ENCODE measurements around the gene SIX6. TPM values are rescaled to one million over a fixed set of nuclear protein-coding genes. Genes with fewer than 3 reads are reported as not detected.
"Not testable (repeated sequence)": the region's sequence is repeated elsewhere in the genome, so short reads cannot be mapped to it uniquely, and the experiment has no call there.

Gene SIX6
- total RNA-seq (2014; rRNA removed; shearing (Covaris generic)): not detected in 2 replicates

GRCh38 chr14:60508707-60509437 lies at the start of gene SIX6:
Gene SIX6 (plus strand): TSS chr14:60509146. CDS start chr14:60509399, 253 bp downstream.
- in situ Hi-C loops (cut with HindIII; ENCODE audit: low sequenced_read_pairs): no loop called here
- no peak for DNase-seq (ENCODE audit: low spot score)

- in situ Hi-C loops (cut with HindIII; ENCODE audit: low sequenced_read_pairs): not testable (repeated sequence)
Observed at GRCh38 chr14:60480248-60480647, 28.7 kb upstream of the SIX6 start.

GRCh38 chr14:60482743-60483142 lies 26.2 kb upstream of the SIX6 start:
- in situ Hi-C loops (cut with HindIII; ENCODE audit: low sequenced_read_pairs): no loop called here
- DNase-seq (ENCODE audit: low spot score): no peak

More at GRCh38 chr14:60480248-60480647, 28.7 kb upstream of the SIX6 start:
- DNase-seq (ENCODE audit: low spot score): not testable (repeated sequence)

GRCh38 chr14:60485057-60485597 lies 23.8 kb upstream of the SIX6 start:
- in situ Hi-C loops (cut with HindIII; ENCODE audit: low sequenced_read_pairs): no loop called here
- DNase-seq (ENCODE audit: low spot score): no peak

- no peak for DNase-seq (ENCODE audit: low spot score)
- in situ Hi-C loops (cut with HindIII; ENCODE audit: low sequenced_read_pairs): no loop called here
Observed at GRCh38 chr14:60485598-60486251, 23.2 kb upstream of the SIX6 start, which contains the start of gene C14orf39. Gene C14orf39 (minus strand): TSS chr14:60486063. CDS start chr14:60485078, 985 bp downstream.

GRCh38 chr14:60487211-60487610 lies 21.7 kb upstream of the SIX6 start:
- DNase-seq (ENCODE audit: low spot score): no peak
- in situ Hi-C loops (cut with HindIII; ENCODE audit: low sequenced_read_pairs): no loop called here

- in situ Hi-C loops (cut with HindIII; ENCODE audit: low sequenced_read_pairs): no loop called here
- DNase-seq (ENCODE audit: low spot score): no peak
Observed at GRCh38 chr14:60488175-60488574, 20.8 kb upstream of the SIX6 start.

GRCh38 chr14:60490270-60490669 lies 18.7 kb upstream of the SIX6 start:
- DNase-seq (ENCODE audit: low spot score): no peak

GRCh38 chr14:60495946-60496345 lies 13.0 kb upstream of the SIX6 start:
- in situ Hi-C loops (cut with HindIII; ENCODE audit: low sequenced_read_pairs): no loop called here
- no peak for DNase-seq (ENCODE audit: low spot score)

More at GRCh38 chr14:60490270-60490669, 18.7 kb upstream of the SIX6 start:
- in situ Hi-C loops (cut with HindIII; ENCODE audit: low sequenced_read_pairs): no loop called here

- in situ Hi-C loops (cut with HindIII; ENCODE audit: low sequenced_read_pairs): no loop called here
- DNase-seq (ENCODE audit: low spot score): no peak
Observed at GRCh38 chr14:60502541-60502940, 6.4 kb upstream of the SIX6 start.

- no peak for DNase-seq (ENCODE audit: low spot score)
Observed at GRCh38 chr14:60505448-60505847, 3.5 kb upstream of the SIX6 start.

GRCh38 chr14:60506010-60506409 lies 2.9 kb upstream of the SIX6 start:
- DNase-seq (ENCODE audit: low spot score): no peak
- in situ Hi-C loops (cut with HindIII; ENCODE audit: low sequenced_read_pairs): no loop called here

More at GRCh38 chr14:60505448-60505847, 3.5 kb upstream of the SIX6 start:
- in situ Hi-C loops (cut with HindIII; ENCODE audit: low sequenced_read_pairs): no loop called here

GRCh38 chr14:60506462-60506984 lies 2.4 kb upstream of the SIX6 start:
- DNase-seq (ENCODE audit: low spot score): no peak

GRCh38 chr14:60506985-60507829 lies 1.7 kb upstream of the SIX6 start:
- in situ Hi-C loops (cut with HindIII; ENCODE audit: low sequenced_read_pairs): no loop called here

More at GRCh38 chr14:60506462-60506984, 2.4 kb upstream of the SIX6 start:
- in situ Hi-C loops (cut with HindIII; ENCODE audit: low sequenced_read_pairs): no loop called here

GRCh38 chr14:60508363-60508706 lies 611 bp upstream of the SIX6 start:
- DNase-seq (ENCODE audit: low spot score): no peak
- in situ Hi-C loops (cut with HindIII; ENCODE audit: low sequenced_read_pairs): no loop called here

More at GRCh38 chr14:60506985-60507829, 1.7 kb upstream of the SIX6 start:
- DNase-seq (ENCODE audit: low spot score): no peak

GRCh38 chr14:60509438-60510253 lies 700 bp downstream of the SIX6 start:
- no peak for DNase-seq (ENCODE audit: low spot score)

GRCh38 chr14:60510254-60510950 lies 1.5 kb downstream of the SIX6 start:
- no peak for DNase-seq (ENCODE audit: low spot score)
- in situ Hi-C loops (cut with HindIII; ENCODE audit: low sequenced_read_pairs): no loop called here

More at GRCh38 chr14:60509438-60510253, 700 bp downstream of the SIX6 start:
- in situ Hi-C loops (cut with HindIII; ENCODE audit: low sequenced_read_pairs): no loop called here

All from G401 (cell line).